Measurements from ENCODE around the gene TMEM203. TPM values are rescaled to one million over a fixed set of nuclear protein-coding genes. Genes with fewer than 3 reads are reported as not detected.

Gene TMEM203
- polyA plus RNA-seq, 1 donor (not counting 4 experiments of a cell fraction or from before 2014, with no cell fraction given): 29.2 TPM

GRCh38 chr9:137163365-137163715, 42.1 kb downstream of the TMEM203 start:
- H3K79me2 ChIP-seq (ENCODE audit: control insufficient read depth, insufficient read depth, low read length): no peaks in the 10 kb centered on the region
- peak overlapping the region; percentile 68 for H2AFZ ChIP-seq (ENCODE audit: control insufficient read depth, low read length)
- peak overlapping the region in 2 of 3 experiments; percentile 34 to 38 for H3K4me3 ChIP-seq (ENCODE audit: control insufficient read depth in 2 of 3, extremely low read depth in 1 of 3, insufficient read depth in 2 of 3, low read depth in 1 of 3, low read length in 3 of 3)
- no peak for DNase-seq (ENCODE audit: low read depth, low spot score)
- H3K9ac ChIP-seq (ENCODE audit: control insufficient read depth, extremely low read depth, insufficient read depth, low read length): no peak overlapping the region
- no peaks in the 10 kb centered on the region for H3K36me3 ChIP-seq (ENCODE audit: control insufficient read depth in 2 of 2, extremely low read depth in 1 of 2, insufficient read depth in 2 of 2, low read length in 2 of 2)
- H3K27ac ChIP-seq (ENCODE audit: control insufficient read depth, insufficient read depth, low read length): no peak overlapping the region
- no peaks in the 10 kb centered on the region for H3K9me3 ChIP-seq (ENCODE audit: control insufficient read depth, low read depth, low read length)
- H4K20me1 ChIP-seq (ENCODE audit: control insufficient read depth, extremely low read depth, insufficient read depth, low read length): no peaks in the 10 kb centered on the region
- H3K27me3 ChIP-seq (ENCODE audit: control insufficient read depth, extremely low read depth, insufficient read depth, low read length): peaks cover 84% of the 10 kb centered on the region
- dilution Hi-C loops (cut with MboI; ENCODE audit: extremely low pct_ligation_motif_present, low sequenced_read_pairs): no loop called here
- H3K4me1 ChIP-seq (ENCODE audit: control insufficient read depth, extremely low read depth, insufficient read depth, low read length): no peaks in the 10 kb centered on the region
- H3K4me2 ChIP-seq (ENCODE audit: control insufficient read depth, extremely low read depth, insufficient read depth, low read depth, low read length): peak overlapping the region; percentile 49
- TF ChIP-seq CTCF (optimal IDR thresholded peaks at IDR 0.05 in 1 of 3, IDR thresholded peaks at IDR 0.05 in 1 of 3, conservative IDR thresholded peaks at IDR 0.05 in 1 of 3; ENCODE audit: extremely low read depth in 1 of 3, insufficient read depth in 2 of 3, low read length in 3 of 3): no peak
- no peak for TF ChIP-seq EZH2 (IDR thresholded peaks at IDR 0.05; ENCODE audit: low read length)
- FAIRE-seq: no peak
- no peaks in the 10 kb centered on the region for H3K9me1 ChIP-seq (ENCODE audit: control insufficient read depth, extremely low read depth, insufficient read depth, low read length)

GRCh38 chr9:137162505-137163364, 42.7 kb downstream of the TMEM203 start:
- H3K27me3 ChIP-seq (ENCODE audit: control insufficient read depth, extremely low read depth, insufficient read depth, low read length): peaks cover 85% of the 10 kb centered on the region

More at GRCh38 chr9:137162505-137163364, 42.7 kb downstream of the TMEM203 start:
- Histone ChIP-seq H3K9me1 (ENCODE audit: control insufficient read depth, extremely low read depth, insufficient read depth, low read length) (no peaks in the 10 kb centered on the region), H3K79me2 (ENCODE audit: control insufficient read depth, insufficient read depth, low read length) (no peaks in the 10 kb centered on the region), H3K9ac (ENCODE audit: control insufficient read depth, extremely low read depth, insufficient read depth, low read length) (no peak overlapping the region), H3K27ac (ENCODE audit: control insufficient read depth, insufficient read depth, low read length) (no peak overlapping the region), H2AFZ (ENCODE audit: control insufficient read depth, low read length) (peak overlapping the region; percentile 68), H4K20me1 (ENCODE audit: control insufficient read depth, extremely low read depth, insufficient read depth, low read length) (no peaks in the 10 kb centered on the region), H3K9me3 (ENCODE audit: control insufficient read depth, low read depth, low read length) (no peaks in the 10 kb centered on the region), H3K4me3 (ENCODE audit: control insufficient read depth in 2 of 3, extremely low read depth in 1 of 3, insufficient read depth in 2 of 3, low read depth in 1 of 3, low read length in 3 of 3) (peak overlapping the region in 2 of 3 experiments; percentile 34 to 38), H3K4me2 (ENCODE audit: control insufficient read depth, extremely low read depth, insufficient read depth, low read depth, low read length) (peak overlapping the region; percentile 49), H3K4me1 (ENCODE audit: control insufficient read depth, extremely low read depth, insufficient read depth, low read length) (no peaks in the 10 kb centered on the region), H3K36me3 (ENCODE audit: control insufficient read depth in 2 of 2, extremely low read depth in 1 of 2, insufficient read depth in 2 of 2, low read length in 2 of 2) (no peaks in the 10 kb centered on the region)
- TF ChIP-seq EZH2 (IDR thresholded peaks at IDR 0.05; ENCODE audit: low read length) (peak; percentile 72), CTCF (optimal IDR thresholded peaks at IDR 0.05 in 1 of 3, IDR thresholded peaks at IDR 0.05 in 1 of 3, conservative IDR thresholded peaks at IDR 0.05 in 1 of 3; ENCODE audit: extremely low read depth in 1 of 3, insufficient read depth in 2 of 3, low read length in 3 of 3) (peak in 1 of 3 experiments; percentile 30)
- dilution Hi-C loops (cut with MboI; ENCODE audit: extremely low pct_ligation_motif_present, low sequenced_read_pairs): no loop called here
- no peak for DNase-seq (ENCODE audit: low read depth, low spot score)
- no peak for FAIRE-seq

Data from keratinocyte (primary cell).